ENCODE measurements around the gene WT1.

DNA sequence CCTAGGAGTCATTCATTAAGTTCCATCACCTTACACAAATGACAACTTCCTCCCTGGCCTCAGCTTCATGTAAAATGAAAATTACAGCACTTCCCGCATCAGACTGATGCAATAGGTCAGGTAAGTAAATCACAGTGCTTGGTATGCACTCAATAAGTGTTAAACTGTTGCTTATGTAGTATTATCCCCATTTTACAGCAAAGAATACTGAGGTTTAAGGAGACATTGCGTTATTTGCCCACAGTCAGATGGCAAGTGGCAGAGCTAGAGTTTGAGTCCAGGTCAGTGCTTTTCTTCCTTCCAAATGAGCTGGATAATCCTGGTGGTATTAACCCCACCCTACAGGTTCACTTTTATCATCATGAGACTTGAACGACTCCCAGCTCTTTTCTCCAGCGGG, 29.7 kb downstream of the WT1 start:
- TF ChIP-seq EZH2phosphoT487 (IDR thresholded peaks at IDR 0.05; ENCODE audit: borderline replicate concordance, low read length): no peak
- TF ChIP-seq, protein P1, sequence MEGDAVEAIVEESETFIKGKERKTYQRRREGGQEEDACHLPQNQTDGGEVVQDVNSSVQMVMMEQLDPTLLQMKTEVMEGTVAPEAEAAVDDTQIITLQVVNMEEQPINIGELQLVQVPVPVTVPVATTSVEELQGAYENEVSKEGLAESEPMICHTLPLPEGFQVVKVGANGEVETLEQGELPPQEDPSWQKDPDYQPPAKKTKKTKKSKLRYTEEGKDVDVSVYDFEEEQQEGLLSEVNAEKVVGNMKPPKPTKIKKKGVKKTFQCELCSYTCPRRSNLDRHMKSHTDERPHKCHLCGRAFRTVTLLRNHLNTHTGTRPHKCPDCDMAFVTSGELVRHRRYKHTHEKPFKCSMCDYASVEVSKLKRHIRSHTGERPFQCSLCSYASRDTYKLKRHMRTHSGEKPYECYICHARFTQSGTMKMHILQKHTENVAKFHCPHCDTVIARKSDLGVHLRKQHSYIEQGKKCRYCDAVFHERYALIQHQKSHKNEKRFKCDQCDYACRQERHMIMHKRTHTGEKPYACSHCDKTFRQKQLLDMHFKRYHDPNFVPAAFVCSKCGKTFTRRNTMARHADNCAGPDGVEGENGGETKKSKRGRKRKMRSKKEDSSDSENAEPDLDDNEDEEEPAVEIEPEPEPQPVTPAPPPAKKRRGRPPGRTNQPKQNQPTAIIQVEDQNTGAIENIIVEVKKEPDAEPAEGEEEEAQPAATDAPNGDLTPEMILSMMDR (IDR thresholded peaks at IDR 0.05; ENCODE audit: low read depth, low read length, poor library complexity, severe bottlenecking): no peak

All from DOHH2 (cell line).